IPS-NIHi7 (cell line): ENCODE measurements around the gene PAK3.

Source experiments
- DNase-seq: peaks from one replicate; pipeline ENCODE4 v3.0.0; 2012; ENCODE audit warnings: mixed read lengths; ENCODE audit errors: extremely low spot score

The PAK3 gene

DNA sequence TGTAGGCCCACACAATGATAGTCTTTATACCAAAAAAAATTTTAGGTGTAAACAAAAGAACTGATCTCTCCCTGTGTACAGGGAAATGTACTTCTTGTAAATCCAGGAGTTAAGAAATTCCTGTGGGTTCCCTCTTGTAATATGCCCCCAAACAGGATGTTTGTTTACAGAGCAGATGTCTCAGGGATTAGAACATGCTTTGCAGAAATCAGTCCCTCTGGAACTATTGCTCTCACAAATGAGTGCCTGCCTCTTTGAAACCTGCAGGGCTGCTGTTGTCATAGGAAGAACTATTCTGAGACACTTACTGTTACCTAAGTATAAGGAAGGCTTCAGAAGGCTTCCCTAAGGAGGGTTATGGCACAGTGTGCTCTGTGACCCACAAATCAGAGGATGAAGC is 35.6 kb downstream of the PAK3 start:
- DNase-seq, result no peak

DNA sequence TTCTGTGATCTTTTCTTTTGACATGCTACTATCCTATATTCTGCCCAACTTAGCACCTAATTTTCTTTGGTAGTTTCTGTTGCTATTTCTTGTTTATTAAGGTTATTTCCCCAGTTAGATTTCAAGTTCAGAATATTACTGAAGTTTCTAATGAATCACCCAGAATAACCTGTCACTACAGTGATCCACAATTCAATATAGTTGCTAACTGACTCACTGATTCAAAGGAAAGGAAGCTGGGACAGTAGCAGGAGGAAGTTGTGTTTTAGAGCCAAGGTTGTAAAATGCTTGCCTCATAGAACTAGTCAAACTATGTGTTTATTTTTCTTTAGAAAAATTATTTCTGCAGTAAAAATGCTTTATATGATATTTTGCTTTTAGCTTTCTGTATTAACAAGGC is 37.4 kb downstream of the PAK3 start:
- no peak for DNase-seq

DNA sequence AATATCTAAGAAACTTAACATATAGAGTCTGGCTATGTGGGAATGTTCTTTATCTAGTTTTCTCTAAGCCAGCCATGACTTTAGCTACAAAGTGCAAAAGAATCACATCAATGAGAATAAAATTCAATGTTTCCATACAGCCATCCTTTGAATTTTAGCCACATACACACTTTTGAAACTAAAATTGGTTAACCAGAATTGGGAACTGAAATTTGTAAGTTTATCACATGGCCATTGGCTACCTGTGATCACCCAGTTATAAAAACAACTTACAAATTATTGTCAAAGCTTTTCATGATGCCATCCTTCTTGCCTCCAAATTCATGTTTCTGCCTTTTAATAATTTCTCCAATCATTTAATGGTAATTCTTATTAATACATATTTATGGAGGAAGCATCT is 49.9 kb downstream of the PAK3 start:
- no peak for DNase-seq

DNA sequence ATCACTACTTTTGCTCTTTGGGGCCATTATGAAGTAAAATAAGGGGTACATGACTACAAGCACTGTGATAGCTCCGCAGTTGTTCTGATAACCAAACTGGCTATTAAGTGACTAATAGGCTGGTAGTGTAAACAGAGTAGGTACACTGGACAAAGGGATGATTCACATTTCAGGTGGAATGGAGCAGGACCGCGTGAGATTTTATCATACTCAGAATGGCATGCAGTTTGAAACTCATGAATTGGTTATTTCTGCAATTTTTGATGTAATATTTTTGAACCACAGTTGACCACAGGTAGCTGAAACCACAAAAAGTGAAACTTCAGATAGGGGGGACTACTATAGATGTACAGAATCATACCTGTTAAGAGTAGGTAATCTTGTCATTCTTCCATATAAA is 55.8 kb downstream of the PAK3 start:
- DNase-seq, result no peak

DNA sequence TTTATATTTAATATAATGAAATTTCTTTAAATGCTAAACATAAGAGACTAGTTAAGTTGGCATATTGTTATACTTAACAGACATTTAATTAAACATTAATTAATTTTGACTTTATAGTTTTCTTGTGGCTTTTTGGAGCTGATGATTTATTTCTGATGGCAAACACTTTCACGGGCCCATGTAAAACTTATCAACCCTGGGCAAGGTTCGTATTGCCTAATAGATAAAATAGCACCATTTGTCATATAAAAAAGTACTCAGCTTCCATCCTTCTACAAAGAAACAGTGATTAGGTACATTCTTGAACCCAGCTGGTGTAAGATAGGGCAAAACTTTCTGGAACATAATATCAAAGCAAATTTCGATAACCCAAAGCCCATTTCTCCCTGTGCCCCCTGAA is 63.2 kb downstream of the PAK3 start:
- DNase-seq, result no peak

DNA sequence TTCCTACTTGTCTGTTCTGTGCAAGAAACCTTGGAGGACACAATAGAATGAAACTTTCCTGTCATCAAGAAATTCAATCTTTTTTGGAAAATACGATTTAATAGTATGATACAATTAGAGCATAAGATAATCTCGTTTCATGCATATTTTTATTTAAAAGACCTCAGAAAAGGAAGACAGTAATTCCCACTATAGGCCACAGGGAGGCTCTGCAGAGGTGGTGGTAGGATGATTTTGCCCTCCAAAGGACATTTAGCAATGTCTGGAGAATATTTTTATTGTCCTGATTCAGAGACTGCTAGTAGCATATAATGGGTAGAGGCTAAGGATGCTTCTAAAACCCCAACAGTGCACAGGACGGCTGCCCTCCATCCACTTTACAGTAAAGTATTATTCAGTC is 68.7 kb downstream of the PAK3 start:
- peak; percentile 21 for DNase-seq

DNA sequence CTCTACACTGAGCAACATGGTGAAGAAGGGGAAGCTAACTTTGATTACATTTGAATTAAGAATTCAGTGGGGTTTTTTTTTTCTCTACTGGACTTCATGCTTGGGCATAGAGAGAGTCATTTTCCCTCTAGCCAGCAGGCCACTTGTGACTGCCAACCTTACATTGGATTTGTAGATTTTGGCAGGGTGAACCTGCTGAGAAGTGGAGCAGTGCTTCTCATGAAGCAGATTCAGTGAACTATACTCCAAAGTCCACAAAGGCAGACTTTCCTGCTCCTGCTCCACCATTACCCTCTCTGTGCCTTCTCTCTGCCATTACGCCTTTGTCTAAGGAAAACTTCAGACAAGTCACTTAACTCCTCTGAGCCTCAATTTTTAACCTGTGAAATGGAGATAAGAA is 69.9 kb downstream of the PAK3 start:
- DNase-seq, result no peak

DNA sequence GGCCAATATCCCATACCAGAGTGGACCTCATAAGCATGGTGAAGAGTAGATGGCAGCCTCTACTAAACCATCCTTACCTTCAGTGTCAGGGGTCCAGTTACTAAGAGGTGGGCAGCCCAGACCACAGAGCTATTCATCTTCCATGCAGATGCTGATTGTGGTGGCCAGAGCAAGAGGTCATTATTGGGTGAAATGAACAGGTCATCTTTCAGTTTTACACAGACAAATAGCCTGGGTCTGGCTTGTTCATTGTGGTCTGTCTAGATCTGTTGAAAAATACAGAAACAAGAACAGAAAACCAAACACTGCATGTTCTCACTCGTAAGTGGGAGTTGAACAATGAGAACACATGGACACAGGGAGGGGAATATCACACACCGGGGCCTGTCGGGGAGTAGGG is 71.3 kb downstream of the PAK3 start:
- DNase-seq, result no peak

DNA sequence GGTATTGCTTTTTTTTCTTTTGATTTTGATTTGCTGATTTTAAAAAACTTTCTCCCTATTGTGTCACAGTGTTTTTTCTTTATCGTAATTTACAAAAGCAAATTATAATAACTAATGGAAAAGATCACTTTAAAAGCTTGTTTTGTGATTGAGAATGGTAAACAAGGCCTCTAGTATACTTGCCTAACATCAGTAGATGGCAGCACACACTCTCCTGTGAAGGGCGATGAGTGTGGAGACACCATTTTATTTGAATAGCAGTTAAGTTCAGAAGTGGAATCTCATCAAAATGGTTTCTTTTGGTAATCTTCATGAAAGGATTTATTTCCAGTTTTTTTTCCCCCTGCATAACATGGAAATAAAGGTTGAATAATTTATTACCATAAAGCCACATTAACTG is 72.3 kb downstream of the PAK3 start:
- peak; percentile 49 for DNase-seq

DNA sequence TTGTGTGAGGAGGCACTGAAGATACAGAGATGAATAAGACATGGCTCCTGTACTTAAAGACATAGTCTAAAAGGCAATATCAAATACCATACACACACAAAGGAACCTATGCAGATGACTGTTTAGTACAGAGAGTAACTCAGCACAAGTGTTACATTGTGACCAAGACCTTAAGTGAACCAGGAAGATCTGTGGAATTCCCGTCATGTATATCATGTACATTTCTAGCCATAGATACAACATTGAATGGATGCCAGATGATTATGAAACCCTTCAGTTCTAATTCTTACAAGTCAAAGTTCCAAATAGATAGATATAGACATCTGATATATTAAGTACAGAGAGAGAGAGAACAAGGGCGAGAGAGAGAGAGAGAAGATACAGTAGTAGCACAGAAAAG is 73.2 kb downstream of the PAK3 start:
- no peak for DNase-seq

DNA sequence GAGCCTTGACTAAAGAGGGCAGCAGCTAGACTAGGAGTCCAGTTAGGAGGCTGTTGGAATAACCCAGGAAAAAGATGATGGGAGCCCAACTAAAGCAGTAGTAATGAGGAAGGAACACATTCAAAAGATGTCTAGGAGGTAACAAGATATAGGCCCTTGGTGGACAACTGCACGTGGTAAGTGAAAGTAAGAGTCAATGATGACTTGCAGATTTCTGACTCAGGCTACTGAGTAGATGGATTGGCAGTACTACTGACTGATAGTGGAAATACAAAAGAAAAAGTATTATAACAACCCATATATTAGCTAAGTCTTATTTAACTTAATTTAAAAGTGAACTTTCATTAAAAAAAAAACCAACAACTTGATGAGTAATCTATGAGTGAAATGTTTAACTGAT is 74.0 kb downstream of the PAK3 start:
- DNase-seq, result no peak

DNA sequence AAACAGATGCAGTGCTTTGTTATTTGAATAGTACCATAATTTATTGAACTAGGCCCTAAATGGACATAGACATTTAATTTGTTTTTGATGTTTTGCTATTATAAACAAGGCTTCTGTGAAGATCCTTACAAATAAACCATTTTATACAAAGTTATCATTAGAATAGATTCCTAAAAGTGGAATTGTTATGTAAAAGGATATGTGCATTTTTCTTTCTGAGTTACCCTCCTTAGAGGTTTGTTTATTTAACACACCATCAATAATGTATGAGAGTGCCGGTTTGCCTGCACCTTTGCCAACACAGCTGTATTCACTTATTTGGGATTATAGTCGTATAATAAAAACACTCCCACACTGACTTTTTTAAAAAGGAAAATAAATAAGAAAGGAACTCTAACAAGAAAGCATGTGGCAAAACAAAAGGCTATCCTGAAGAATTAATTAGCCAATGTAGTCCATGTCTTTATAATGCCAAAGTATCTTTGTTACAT is 84.8 kb downstream of the PAK3 start:
- no peak for DNase-seq

DNA sequence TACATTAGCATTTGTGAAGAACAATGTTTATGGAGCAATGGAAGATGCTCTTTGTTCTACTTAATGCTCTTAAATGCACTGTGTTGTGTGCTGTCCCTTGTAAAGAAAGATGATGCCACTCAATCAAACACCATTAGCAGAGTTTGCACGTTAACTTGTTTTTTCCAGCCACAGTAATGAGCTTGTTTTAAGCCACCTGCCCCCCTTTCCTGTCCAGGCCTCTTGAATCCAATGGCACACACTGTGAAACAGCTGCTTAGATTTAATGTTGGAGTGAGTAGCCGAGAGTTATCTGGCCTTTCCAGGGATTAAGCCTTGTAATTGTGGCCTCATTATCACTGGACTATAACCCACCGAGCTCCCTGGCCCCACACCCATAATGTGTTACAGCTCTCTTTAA is 86.0 kb downstream of the PAK3 start:
- no peak for DNase-seq

DNA sequence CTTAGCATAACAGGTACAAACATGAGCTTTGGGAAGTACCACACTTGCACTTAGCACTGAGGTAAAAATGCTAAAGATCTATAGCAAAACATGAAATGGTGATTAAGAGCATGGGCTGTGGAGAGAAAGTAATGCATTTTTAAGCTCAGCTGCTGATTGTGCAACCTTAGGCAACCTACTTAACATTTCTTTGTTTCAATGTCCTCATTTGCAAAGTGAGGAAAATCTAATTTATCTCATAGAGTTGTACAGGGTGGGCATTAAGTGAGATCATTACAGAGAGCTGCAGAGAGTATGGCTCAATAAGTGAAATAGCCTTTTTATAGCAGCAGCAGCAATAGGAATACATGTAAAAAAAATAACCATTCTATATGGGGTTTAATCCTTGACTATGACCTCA is 87.0 kb downstream of the PAK3 start:
- no peak for DNase-seq

DNA sequence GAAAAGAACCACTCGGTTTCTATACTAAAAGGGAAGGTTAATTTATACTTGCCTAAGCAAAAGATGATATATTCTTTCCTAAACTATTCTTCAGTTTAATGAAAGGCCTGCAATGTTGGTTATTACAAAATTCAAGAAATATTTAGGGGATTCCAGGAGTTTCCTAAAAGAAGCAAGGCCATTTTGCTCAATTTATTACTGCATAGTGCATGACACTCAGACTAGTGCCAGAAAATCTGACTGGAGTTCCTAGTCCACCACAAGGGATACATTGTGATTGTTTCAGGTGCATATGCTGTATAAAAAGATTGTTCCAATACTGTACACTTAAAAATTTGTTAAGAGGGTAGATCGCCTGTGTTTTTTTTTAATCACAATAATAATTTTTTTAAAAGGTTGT is 95.6 kb downstream of the PAK3 start:
- DNase-seq, result no peak

DNA sequence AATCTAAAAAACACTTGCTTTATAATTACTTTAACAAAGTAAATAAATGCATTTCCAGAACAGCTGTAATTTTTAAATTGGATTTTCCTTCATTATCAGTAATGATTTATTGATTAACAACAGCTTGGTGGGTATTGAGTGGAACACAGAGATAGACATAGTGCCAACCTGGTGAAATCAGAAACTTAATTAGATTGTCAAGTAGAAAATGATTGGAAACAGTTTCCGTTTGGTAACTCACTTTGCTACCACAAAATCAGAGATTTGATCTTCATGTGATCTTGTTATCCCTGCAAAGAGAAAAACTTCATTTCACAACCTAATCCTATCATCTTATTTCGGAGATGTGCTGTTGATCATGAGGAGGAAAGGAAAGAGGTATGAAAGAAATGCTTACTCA is 103.5 kb downstream of the PAK3 start:
- DNase-seq, result no peak

DNA sequence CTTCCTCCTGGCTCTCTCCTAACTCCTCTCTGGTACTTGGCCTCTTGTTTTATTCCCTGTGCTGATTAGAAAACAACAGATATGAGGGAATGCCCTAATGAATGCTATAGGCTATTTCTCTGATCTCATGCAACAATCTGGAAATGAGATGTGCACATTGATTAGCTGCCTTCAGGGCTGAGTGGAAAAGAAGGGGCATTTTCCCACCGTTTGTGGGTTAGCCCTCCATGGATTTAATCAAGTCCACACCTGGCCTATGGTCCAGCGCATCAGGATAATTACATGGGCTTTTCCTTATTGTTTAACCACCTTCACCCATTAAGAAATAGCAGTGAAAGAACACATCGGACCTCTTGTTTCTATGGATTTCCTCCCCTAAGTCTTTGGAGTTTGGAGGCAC is 104.3 kb downstream of the PAK3 start:
- DNase-seq, result no peak

DNA sequence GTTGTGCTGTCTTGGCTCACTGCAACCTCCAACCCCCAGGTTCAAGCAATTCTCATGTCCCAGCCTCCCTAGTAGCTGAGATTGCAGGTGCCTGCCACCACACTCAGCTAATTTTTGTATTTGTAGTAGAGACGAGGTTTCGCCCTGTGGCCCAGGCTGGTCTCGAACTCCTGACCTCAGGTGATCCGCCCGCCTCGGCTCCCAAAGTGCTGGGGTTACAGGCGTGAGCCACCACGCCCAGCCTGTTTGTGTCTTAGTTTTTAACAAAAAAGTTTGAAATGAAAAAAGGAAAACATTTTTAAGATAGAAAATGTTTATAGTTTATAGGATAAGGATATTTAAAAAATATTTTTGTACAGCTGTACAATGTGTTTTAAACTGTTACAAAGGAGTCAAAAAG is 111.9 kb downstream of the PAK3 start:
- DNase-seq, result no peak

DNA sequence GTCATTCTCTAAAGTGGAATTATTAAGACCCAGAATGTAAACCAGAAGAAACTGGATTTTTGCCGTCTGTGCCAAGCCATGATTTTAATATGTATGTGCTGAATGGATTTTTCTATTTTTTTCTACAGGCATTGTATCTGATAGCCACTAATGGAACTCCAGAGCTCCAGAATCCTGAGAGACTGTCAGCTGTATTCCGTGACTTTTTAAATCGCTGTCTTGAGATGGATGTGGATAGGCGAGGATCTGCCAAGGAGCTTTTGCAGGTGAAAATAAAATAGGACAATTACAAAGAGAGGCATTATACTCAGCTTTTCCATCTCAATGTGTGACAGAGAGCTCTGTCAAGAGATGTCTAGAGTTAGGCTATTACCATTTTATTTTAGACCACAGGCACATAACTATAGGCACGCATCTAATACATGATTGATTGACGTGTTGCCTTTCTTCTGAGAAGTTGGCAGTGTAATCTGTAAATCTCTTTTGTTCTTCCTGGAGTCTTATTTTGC is 120.4 kb downstream of the PAK3 start:
- DNase-seq, result no peak

DNA sequence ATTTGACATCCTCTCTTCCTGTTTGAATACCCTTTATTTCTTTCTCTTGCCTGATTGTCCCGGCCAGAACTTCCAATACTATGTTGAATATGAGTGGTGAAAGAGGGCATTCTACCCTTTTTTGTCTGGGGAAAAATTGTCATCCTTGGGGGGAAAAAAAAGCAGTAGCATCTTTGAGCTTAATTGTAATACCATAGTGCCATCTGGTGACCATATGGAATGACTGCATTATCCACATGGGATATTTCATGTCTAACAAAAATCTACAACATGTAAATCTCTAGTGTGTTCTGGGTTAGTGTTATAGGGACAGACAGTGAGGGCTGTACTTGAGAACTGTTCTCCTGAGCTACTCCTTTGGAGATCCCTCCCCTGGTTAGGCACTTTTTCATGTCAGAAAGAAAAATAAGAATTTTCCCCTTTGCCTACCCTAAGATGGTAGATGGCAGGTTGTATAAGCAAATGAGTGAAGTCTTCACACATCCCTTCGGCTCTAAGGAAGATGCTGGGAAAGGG is 148.3 kb downstream of the PAK3 start:
- peak; percentile 39 for DNase-seq

DNA sequence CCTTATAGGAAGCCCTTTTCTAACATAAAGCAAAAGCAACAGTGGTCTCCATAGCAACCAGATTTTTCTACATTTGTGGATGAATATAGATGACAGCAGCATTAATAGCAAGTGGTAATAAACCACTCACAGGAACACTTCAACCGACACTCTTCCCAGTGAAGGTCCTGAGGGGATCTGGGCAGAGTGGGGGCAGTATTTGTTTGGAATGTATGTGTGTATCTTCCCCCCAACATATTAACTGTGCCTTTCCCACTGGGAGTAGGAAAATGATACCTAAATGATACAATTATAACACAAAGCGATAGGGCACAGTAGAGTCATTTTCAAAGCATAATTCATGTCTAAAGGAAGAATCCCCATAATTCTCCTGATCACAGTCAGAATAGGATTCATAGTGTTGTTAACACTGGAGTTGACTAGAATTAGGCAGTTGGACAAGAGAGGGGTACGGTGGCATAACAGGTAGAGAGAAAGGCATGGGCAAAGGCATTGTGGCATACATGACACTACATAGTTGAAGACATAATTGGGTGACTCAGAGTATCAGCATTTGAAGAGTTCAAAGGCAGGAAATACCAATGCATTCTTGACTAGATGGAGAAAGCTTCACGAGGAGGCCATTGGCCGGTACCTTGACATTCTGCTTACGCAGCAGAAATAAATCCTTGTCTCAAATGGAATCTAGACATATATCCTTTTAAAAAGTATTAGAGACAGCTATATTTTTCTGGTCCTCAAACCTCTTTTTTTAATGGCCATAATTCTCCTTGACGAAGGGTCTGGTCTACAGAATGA is 159.1 kb downstream of the PAK3 start:
- peak; percentile 40 for DNase-seq

DNA sequence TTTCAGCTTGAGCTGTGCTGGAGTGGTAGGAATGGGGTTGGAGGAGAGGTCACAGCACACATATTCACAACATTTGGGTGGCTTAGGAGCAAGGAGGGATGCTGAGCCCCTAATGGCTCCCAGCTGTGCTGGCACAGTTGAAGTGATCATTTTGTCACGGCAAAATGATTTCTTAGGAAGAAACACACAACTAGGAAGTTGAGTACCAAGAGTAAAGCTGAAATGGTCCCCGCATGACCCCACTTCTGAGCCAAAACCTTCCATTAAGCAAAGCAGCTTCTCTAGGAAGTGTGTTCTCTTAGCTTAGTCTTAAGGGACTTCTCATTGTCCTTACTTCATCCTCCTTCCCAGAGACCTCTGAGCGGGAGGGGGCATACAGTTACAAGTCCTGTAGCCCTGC is 161.7 kb downstream of the PAK3 start:
- DNase-seq, result no peak

DNA sequence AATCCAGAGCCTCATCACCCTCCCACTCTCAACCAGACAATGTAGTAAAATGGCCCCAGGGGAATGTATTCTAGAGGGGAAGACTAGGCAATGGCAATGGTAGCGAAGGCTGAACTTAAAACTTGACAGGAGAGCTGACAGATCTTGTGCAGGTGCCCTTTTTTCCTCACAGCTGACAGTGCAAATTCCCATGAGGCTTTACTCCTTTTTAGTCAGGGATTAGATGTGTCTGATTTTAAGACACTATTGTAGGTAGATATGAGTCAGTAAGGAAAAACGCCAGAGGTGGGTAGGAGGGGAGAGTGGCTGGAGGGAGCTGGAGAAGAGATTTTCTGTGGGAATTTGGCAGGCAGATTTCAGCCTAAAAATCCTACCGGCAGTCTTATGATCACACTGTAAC is 163.6 kb downstream of the PAK3 start:
- no peak for DNase-seq

DNA sequence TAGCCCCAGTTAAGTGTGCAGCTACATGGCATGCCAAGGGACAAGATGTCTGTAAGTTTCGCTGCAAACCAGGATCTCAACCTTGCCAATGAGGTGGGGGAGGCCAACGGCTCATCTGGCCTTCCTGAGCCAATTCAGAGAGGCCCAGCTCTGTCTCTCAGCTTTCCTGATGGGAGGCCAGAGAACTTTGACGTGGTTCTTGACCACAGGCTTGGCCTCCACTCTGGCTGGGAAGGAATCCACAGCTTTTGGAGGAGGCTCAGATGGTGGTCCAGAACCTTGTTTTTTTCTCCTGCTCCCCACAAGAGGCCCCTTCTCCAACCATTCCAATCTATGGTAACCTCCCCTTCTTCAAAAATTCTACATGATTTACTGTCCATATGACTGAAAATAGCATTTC is 164.5 kb downstream of the PAK3 start:
- DNase-seq, result no peak
